Stimulated activated effector memory CD8-positive, alpha-beta T cell treated with anti-CD3 and anti-CD28 coated beads, Interleukin-12 subunit alpha, Interleukin-12 subunit beta, amount 100 ng/mL, for 72 hours (primary cell): ENCODE measurements around the gene ELOA2.
"Not testable (repeated sequence)": the region's sequence is repeated elsewhere in the genome, so short reads cannot be mapped to it uniquely, and the experiment has no call there.

ENCODE experiments used
- ATAC-seq: fragments of 150-1000 bp; cut with Tn5 transposase; 2 replicates; pipeline ENCODE4 v1.10.0; 2021
- DNase-seq, 2 donors: peaks; one replicate each; pipeline ENCODE4 v3.0.0; 2021 to 2022; ENCODE audit warnings: low spot score in 2 of 2
- H3K27ac Mint-ChIP-seq: one replicate; pipeline ENCODE4 v1.8.0; 2022; ENCODE audit warnings: mild to moderate bottlenecking, mixed read lengths
- H3K36me3 Mint-ChIP-seq: one replicate; pipeline ENCODE4 v1.8.0; 2022; ENCODE audit warnings: mild to moderate bottlenecking, mixed read lengths
- H3K4me1 Mint-ChIP-seq: one replicate; pipeline ENCODE4 v1.8.0; 2022; ENCODE audit warnings: mixed read lengths
- H3K4me3 Mint-ChIP-seq: one replicate; pipeline ENCODE4 v1.8.0; 2022; ENCODE audit warnings: mild to moderate bottlenecking, mixed read lengths
- H3K9me3 Mint-ChIP-seq: one replicate; pipeline ENCODE4 v1.8.0; 2022; ENCODE audit warnings: mixed read lengths

Gene ELOA2

GRCh38 chr18:47029684-47030353 lies 5.6 kb downstream of the ELOA2 start:
- not testable (repeated sequence) for H3K4me1 Mint-ChIP-seq, H3K27ac Mint-ChIP-seq, H3K9me3 Mint-ChIP-seq, H3K36me3 Mint-ChIP-seq, DNase-seq, H3K4me3 Mint-ChIP-seq
- ATAC-seq, result peak; percentile 43

GRCh38 chr18:47028738-47029137 lies 6.7 kb downstream of the ELOA2 start:
- ATAC-seq, DNase-seq, H3K36me3 Mint-ChIP-seq, H3K27ac Mint-ChIP-seq, H3K4me1 Mint-ChIP-seq, H3K4me3 Mint-ChIP-seq, H3K9me3 Mint-ChIP-seq: not testable (repeated sequence)

- DNase-seq, H3K27ac Mint-ChIP-seq, H3K4me3 Mint-ChIP-seq, ATAC-seq, H3K36me3 Mint-ChIP-seq, H3K4me1 Mint-ChIP-seq, H3K9me3 Mint-ChIP-seq: not testable (repeated sequence)
Measured at GRCh38 chr18:47025557-47026174, 9.8 kb downstream of the ELOA2 start.

GRCh38 chr18:47023769-47024465 lies 11.5 kb downstream of the ELOA2 start:
- not testable (repeated sequence) for H3K9me3 Mint-ChIP-seq, H3K36me3 Mint-ChIP-seq, H3K4me3 Mint-ChIP-seq, H3K27ac Mint-ChIP-seq, H3K4me1 Mint-ChIP-seq, DNase-seq
- peak; percentile 34 for ATAC-seq

- H3K4me1 Mint-ChIP-seq, ATAC-seq, H3K36me3 Mint-ChIP-seq, H3K4me3 Mint-ChIP-seq, H3K9me3 Mint-ChIP-seq, DNase-seq, H3K27ac Mint-ChIP-seq: not testable (repeated sequence)
Measured at GRCh38 chr18:47022821-47023220, 12.6 kb downstream of the ELOA2 start.

GRCh38 chr18:47020757-47021156 lies 14.7 kb downstream of the ELOA2 start:
- not testable (repeated sequence) for H3K4me1 Mint-ChIP-seq

GRCh38 chr18:47019870-47020269 lies 15.6 kb downstream of the ELOA2 start:
- ATAC-seq, DNase-seq, H3K27ac Mint-ChIP-seq, H3K36me3 Mint-ChIP-seq, H3K9me3 Mint-ChIP-seq, H3K4me1 Mint-ChIP-seq, H3K4me3 Mint-ChIP-seq: not testable (repeated sequence)

More at GRCh38 chr18:47020757-47021156, 14.7 kb downstream of the ELOA2 start:
- not testable (repeated sequence) for ATAC-seq, H3K4me3 Mint-ChIP-seq, DNase-seq, H3K36me3 Mint-ChIP-seq, H3K9me3 Mint-ChIP-seq, H3K27ac Mint-ChIP-seq
